Central memory CD4-positive, alpha-beta T cell (primary cell): ENCODE data around the gene CD4.
"Not testable (repeated sequence)": the region's sequence is repeated elsewhere in the genome, so short reads cannot be mapped to it uniquely, and the experiment has no call there.

ENCODE experiments used
- DNase-seq: peaks from one replicate; pipeline ENCODE4 v3.0.0; 2022
- total RNA-seq, 3 experiments: gene quantifications; one replicate each; lab custom pipeline; 2026; lab: John Stamatoyannopoulos, UW

The CD4 gene
- 67.7 to 301 (median 192) reads per million in 3 experiments for total RNA-seq

DNA sequence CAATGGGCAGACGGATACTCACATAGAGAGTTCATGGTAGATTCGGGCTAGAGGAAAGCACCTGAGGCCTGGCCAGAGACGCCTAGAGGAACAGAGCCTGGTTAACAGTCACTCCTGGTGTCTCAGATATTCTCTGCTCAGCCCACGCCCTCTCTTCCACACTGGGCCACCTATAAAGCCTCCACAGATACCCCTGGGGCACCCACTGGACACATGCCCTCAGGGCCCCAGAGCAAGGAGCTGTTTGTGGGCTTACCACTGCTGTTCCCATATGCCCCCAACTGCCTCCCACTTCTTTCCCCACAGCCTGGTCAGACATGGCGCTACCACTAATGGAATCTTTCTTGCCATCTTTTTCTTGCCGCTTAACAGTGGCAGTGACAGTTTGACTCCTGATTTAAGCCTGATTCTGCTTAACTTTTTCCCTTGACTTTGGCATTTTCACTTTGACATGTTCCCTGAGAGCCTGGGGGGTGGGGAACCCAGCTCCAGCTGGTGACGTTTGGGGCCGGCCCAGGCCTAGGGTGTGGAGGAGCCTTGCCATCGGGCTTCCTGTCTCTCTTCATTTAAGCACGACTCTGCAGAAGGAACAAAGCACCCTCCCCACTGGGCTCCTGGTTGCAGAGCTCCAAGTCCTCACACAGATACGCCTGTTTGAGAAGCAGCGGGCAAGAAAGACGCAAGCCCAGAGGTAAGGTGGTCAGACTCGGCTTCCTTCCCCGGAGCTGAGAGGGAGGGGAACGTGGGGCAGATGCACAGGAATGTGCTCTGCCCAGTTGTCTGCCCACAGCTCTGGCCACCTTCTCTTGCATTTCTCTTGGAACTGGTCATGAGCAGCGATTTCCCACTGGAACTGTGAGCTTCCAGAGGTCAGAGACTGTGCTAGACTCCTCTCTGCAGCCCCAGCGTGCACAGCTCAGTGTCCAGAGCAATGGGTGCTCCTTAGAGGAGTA lies at the start of gene CD4:
Gene CD4, plus strand, starts transcription at position 557 of the 953 bp plus-strand sequence. CDS start 10,611 bp downstream, outside the sequence.
- DNase-seq = peak; percentile 77

GRCh38 chr12:6742080-6742479 lies 47.2 kb upstream of the CD4 start:
- not testable (repeated sequence) for DNase-seq

DNA sequence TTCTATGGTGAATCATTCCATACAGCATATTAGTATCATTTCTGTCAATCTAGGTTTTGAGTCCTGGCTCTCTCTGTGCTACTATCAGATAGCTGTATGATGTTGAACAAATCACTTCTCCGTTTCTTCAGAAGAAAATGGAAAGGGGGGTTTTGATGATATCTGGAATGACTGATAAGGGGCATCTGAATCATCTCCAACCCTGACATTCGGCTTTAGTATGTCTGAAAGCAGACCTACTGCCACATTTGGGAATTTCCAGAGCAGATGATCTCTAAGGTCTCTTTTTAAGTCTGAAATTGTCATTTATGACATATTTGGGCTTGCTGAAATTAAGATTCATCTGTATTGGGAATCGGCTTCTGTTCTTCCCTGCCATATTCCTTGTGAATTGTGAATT lies 46.5 kb upstream of the CD4 start:
- no peak for DNase-seq

- DNase-seq = not testable (repeated sequence)
Measured at GRCh38 chr12:6743300-6743699, 46.0 kb upstream of the CD4 start.

DNA sequence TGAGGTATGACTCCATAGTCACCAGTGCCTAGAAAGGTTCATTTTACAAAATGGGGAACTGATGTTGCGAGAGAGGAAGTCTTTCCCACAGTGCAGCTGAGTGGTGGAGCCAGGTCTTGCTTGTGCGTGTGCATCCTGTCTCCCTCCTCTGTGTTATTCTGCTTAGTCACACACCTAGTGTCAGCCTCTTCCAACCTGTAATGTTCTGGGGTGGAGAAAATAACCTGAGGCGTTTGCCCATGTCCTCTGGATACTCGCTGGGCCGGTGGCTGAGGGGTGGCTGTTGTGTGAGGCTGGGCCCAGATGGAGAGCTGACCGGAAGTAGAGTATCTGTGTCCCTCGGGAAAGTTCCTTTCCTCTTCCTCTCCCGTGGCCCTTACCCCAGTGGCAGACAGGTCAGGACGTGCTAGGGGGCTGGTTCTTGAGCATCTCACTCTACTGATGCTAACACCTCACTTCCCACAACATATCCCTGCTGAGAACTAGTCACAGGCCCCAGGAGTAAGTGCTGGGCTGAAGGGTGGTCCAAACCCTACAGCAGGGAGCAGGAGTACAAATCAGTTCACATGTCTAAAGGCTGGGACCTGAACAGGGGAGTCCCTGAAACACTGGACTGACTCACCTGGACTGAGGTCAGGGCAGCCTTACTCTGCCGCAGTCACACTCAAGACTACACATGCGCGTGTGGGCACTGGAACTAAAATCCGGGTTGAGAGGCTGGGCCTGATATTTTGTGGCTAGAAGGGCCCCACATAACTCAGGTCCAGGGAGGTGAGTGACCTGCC lies 43.4 kb upstream of the CD4 start:
- DNase-seq = no peak

DNA sequence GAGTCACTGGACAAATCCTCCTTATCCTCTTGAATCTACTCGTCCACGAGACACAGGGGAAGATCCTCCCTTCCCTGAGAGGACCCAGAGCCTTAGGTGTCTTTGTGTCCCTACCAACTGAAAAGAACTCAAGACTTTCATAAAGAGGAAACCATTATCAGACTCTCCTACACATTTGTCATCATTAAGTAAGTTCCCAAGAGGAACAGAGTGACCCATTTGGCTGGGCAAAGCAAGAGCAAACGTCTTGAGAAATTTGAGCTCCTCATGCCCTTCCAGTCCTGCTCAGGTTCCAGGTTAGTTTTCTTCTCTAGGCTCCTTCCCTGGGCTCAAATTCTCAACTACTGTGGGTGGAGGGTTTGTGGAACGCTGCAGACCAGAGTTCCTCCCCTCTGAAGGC lies 42.1 kb upstream of the CD4 start:
- DNase-seq = no peak

DNA sequence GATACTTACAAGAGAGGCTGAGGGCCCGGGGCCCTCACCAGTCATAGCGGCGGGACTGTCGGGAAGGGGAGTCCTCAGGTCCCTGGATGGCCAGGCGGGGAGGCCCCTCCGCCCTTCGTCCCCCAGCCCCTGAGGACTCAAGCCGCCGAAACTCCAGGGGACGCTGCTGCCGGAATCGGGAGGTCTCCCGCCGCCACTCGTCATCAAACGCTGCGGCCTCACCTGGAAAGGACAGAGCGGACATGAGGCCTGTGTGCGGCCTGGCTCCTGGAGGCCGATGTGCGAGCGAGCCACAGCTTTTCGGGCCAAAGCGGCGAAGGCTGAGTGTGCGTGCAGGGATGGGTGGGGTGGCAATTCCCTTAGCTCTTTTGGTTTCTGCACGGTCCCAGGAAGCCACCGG lies 40.6 kb upstream of the CD4 start:
- no peak for DNase-seq

DNA sequence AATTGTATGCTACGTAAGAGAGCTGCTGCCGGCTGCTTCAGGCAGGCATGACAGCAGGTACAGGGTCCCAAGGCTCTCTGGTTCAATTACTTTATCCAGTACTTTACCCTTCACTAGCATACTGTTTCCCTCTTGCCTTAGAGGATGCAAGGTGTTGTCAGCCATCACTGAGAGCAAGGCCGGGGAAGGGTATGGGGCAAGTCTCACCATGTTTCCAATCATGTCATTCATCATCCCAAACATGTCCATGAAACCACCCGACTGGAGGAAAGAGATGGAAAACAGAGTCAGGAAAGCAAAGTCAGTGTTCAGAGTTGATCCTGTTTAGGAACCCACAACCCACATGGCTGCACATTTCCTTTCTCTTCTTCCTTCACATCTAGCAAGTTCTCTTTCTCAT lies 38.8 kb upstream of the CD4 start:
- no peak for DNase-seq

GRCh38 chr12:6751767-6752166 lies 37.6 kb upstream of the CD4 start:
- no peak for DNase-seq

DNA sequence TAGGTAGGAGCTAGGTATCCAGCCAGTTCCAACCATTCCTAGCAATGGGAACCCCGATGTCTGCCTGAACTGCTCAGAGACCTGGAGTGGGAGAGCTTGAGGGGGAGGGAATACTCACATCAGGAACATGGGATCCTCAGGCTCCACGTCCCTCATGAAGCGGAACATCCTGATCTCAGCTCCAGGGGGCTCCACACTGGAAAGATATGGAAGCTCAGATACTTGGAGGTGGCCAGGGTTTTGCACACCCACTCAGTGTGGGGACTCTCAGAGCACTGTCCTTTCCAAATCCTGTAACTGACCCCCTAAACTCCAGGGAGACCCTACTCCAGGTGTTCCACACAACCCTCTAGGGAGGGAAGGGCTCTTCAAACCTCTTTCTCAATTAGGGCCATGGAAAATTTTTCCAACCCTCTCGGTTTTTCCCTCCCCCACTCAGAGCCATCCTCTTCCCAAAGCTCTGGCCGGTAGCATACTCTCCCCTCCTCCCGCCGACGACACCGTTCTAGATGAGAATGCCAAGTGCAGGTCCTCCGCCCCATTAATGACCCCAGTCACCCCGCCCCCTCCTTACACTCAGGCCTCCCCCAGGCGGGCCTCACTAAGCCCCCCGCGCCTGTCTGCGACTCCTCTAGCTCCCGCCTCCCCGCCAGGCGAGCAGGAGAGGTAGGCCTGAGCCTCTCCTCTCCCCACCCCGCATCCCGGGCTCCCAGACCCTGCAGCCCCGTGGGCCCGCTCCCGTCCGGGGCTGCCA lies 37.0 kb upstream of the CD4 start:
- DNase-seq = no peak

DNA sequence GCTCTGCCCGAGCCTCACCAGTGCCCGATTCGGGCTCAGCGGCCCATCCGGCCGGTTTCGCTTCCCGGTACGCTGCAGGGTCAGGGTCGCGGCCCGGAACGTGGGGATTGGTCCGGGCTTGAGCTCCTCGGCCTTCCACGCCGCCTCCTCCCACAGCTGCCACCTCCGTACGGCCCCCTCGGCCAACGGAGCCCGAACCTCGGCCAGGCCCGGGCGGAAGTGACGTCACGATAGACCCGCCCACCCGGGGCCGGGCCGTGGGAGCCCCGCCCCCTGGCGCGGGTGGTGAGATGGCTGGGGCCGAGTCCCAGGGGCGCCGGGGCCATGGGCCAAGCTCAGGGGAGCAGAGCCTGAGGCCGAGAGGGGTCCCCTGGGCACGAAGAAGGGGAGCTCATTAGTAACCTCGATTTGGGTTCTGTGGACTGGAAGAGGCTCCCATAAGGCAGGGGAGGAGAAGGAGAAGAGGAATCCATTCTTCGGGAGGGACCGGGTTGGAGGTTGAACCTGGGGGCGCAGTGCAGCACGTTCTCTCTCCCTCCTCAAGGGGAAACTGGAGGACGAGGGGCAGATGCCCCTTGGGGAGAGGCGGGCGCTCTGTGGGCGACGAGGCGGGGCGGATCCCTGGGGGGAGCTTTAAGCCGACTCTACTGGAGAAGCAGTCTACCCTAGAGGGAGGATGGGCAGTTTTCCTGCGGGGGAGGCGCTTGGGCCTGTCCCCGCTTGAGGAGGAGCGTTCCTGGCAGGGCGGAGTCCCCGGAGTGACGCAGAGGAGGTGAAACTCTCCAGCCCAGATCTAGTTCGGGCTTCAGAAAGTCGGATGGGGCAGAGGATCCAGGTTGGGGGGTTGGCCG lies 36.2 kb upstream of the CD4 start, which contains the start of gene MLF2:
Gene MLF2, minus strand, starts transcription at position 221 of the 851 bp plus-strand sequence. CDS start 807 bp downstream, outside the sequence.
- DNase-seq = peak; percentile 97

- no peak for DNase-seq
Measured at GRCh38 chr12:6753772-6754356, 35.5 kb upstream of the CD4 start.

GRCh38 chr12:6754411-6754810 lies 34.9 kb upstream of the CD4 start:
- DNase-seq = no peak

GRCh38 chr12:6757028-6757690 lies 32.2 kb upstream of the CD4 start:
- no peak for DNase-seq

GRCh38 chr12:6758506-6759095 lies 30.7 kb upstream of the CD4 start:
- no peak for DNase-seq

- no peak for DNase-seq
Measured at GRCh38 chr12:6759741-6760140, 29.6 kb upstream of the CD4 start.

DNA sequence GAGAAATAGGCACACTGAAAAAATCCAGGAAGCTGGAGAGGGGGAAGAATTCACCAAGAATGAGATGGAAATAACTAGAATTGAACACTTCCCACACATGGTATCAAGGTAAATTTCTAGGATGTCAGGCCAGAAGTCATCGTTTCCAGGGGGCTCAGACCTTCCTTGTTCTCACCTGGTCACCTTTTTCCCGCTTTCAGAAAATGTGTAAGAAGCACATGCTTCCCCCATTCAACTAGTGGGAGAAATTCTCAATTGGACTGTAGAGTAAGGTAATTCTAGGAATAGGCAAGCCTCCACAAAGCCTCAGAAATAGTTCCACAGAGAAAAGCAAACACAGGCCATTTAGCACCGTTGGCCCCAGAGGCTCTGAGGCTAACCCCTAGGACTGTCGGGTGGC lies 25.9 kb upstream of the CD4 start:
- DNase-seq = no peak

GRCh38 chr12:6764011-6764828 lies 25.1 kb upstream of the CD4 start:
- peak; percentile 60 for DNase-seq

- DNase-seq = no peak
Measured at GRCh38 chr12:6765048-6765633, 24.2 kb upstream of the CD4 start.
